ENCODE measurements around the gene NELL1.

DNA sequence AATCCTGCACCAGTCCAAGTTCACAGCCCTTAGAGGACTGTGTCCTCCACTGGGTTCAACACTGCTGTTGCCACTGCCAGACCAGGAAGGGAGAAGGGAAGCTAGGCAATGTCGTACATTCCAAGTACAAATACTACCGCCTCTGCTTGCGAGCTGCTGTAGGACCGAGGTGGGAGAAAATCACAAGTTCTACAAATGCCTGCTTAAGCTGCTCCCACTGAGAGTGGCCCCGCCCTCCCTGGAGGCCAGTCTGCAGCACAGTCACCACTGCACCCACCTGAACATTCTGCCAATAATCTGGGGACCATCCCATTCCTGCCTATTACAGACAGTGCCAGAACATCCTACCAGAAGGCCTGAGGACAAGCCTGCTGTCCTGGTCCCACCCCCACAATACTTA lies 816.0 kb downstream of the NELL1 start:
- TF ChIP-seq, protein P1, sequence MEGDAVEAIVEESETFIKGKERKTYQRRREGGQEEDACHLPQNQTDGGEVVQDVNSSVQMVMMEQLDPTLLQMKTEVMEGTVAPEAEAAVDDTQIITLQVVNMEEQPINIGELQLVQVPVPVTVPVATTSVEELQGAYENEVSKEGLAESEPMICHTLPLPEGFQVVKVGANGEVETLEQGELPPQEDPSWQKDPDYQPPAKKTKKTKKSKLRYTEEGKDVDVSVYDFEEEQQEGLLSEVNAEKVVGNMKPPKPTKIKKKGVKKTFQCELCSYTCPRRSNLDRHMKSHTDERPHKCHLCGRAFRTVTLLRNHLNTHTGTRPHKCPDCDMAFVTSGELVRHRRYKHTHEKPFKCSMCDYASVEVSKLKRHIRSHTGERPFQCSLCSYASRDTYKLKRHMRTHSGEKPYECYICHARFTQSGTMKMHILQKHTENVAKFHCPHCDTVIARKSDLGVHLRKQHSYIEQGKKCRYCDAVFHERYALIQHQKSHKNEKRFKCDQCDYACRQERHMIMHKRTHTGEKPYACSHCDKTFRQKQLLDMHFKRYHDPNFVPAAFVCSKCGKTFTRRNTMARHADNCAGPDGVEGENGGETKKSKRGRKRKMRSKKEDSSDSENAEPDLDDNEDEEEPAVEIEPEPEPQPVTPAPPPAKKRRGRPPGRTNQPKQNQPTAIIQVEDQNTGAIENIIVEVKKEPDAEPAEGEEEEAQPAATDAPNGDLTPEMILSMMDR (IDR thresholded peaks at IDR 0.05; ENCODE audit: insufficient read depth, low read length) = no peak
- TF ChIP-seq, protein P2, sequence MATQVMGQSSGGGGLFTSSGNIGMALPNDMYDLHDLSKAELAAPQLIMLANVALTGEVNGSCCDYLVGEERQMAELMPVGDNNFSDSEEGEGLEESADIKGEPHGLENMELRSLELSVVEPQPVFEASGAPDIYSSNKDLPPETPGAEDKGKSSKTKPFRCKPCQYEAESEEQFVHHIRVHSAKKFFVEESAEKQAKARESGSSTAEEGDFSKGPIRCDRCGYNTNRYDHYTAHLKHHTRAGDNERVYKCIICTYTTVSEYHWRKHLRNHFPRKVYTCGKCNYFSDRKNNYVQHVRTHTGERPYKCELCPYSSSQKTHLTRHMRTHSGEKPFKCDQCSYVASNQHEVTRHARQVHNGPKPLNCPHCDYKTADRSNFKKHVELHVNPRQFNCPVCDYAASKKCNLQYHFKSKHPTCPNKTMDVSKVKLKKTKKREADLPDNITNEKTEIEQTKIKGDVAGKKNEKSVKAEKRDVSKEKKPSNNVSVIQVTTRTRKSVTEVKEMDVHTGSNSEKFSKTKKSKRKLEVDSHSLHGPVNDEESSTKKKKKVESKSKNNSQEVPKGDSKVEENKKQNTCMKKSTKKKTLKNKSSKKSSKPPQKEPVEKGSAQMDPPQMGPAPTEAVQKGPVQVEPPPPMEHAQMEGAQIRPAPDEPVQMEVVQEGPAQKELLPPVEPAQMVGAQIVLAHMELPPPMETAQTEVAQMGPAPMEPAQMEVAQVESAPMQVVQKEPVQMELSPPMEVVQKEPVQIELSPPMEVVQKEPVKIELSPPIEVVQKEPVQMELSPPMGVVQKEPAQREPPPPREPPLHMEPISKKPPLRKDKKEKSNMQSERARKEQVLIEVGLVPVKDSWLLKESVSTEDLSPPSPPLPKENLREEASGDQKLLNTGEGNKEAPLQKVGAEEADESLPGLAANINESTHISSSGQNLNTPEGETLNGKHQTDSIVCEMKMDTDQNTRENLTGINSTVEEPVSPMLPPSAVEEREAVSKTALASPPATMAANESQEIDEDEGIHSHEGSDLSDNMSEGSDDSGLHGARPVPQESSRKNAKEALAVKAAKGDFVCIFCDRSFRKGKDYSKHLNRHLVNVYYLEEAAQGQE (IDR thresholded peaks at IDR 0.05; ENCODE audit: insufficient replicate concordance, low read depth) = no peak
- TF ChIP-seq POLR2AphosphoS5 (IDR thresholded peaks at IDR 0.05; ENCODE audit: low read depth) = no peak
